Rectal smooth muscle tissue (tissue), 1 donor: ENCODE results near the gene GPR142.

Experiments used
- H3K27ac ChIP-seq: one replicate; pipeline ENCODE4 v1.7.0; 2013; ENCODE audit warnings: low read depth, low read length, inconsistent platforms
- H3K27me3 ChIP-seq: one replicate; pipeline ENCODE4 v1.7.0; 2013; ENCODE audit warnings: low read length; ENCODE audit not compliant: control insufficient read depth, insufficient read depth
- H3K36me3 ChIP-seq: one replicate; pipeline ENCODE4 v1.7.0; 2013; ENCODE audit warnings: low read length; ENCODE audit not compliant: control insufficient read depth, insufficient read depth
- H3K4me1 ChIP-seq: one replicate; pipeline ENCODE4 v1.7.0; 2013; ENCODE audit warnings: low read length; ENCODE audit not compliant: control insufficient read depth, insufficient read depth
- H3K4me3 ChIP-seq: one replicate; pipeline ENCODE4 v1.7.0; 2013; ENCODE audit warnings: low read length
- H3K9ac ChIP-seq: one replicate; pipeline ENCODE4 v1.7.0; 2013; ENCODE audit warnings: low read length

The GPR142 gene

DNA sequence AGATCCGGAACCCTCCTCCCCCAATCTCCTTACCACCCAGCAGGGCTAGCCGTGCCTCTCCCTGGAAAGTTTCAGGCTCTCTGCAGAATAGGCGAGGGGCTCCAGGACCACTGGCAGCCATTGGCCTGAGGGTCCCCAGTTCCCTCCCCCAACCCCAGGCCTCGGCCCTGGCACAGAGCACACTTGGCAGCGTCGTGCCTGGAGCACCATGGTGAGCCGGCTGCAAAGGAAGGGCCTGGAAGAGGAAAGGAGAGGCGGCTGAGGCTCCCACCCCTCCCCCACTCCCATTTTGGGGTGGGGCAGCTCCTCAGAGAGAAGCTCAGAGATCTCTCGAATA lies 5.3 kb upstream of the GPR142 start:
- Histone ChIP-seq H3K4me3 (no peak overlapping the region), H3K27ac (no peak overlapping the region), H3K27me3 (peaks cover 34% of the 10 kb centered on the region), H3K9ac (no peak overlapping the region), H3K36me3 (no peaks in the 10 kb centered on the region), H3K4me1 (no peaks in the 10 kb centered on the region)

DNA sequence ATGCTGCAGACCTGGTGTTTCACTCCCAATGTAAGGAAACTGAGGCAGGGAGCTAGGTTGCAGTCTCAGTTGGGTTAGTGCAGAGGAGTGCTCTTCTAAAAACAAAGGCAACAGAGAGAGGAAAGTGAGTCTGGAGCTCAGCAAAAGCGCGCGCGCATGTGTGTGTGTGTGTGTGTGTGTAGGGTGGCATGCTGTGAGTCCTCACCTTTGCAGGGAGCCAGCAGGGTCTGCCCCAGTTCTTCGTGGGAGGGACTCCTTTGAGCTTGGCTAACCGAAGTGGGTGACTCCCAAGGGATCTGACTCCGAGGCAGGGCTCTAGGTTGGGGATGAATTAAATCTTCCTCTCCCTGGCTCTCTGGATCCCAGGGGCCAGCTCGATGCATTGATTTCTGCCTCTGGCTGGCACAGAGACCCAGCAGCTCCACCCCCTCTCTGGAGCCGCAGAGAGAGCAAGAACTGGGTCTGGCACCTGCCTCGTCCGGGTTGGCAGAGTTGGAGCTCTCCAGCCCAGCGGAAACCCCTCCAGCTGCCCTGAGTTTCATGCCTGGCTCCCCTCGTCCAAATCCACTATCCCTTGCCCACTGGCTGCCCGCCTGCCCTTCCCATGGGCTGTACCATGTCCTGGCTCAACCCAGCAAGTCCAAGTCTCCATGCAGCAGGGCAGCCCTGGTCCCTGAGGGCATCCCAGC lies 4.4 kb upstream of the GPR142 start:
- peaks cover 26% of the 10 kb centered on the region for H3K27me3 ChIP-seq
- H3K9ac ChIP-seq = no peak overlapping the region
- H3K27ac ChIP-seq = no peak overlapping the region
- H3K36me3 ChIP-seq = no peaks in the 10 kb centered on the region
- H3K4me1 ChIP-seq = no peaks in the 10 kb centered on the region
- no peak overlapping the region for H3K4me3 ChIP-seq

DNA sequence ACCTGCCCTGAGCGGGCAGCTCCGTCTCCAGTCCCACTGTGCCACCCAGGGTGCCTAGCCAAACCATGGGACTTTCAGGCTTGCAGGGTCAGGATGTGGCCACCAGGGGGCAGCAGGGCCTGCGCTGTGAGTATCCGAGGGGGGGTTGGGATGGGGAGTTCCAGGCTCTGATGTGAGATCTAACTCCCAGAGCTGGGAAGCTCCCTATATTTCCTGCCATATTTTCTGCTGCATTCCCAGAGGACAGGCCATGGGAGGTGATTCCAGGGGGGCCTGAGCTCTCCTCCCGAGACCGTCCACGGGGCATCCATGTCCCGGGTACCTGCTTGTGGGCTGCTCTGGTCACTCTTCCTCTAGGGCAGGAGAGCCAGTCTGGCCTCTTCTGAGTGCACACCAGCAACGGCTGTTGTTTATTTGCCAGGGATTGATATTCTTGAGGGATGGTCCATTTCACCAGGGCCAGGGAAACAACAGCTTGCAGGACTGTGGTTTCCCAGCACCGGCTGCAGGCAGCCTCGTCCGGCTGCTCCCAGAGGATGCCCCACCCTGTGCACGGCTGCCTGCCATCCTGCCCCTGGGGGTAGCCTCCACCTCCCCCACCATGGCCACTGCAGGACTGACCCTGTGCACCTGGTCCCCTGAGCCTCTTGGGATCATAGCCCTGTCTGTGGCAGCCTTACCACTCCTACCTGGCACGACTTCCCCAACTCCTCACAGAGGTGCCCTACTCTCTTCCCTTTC lies 1.2 kb downstream of the GPR142 start:
- no peak overlapping the region for H3K27ac ChIP-seq
- no peaks in the 10 kb centered on the region for H3K4me1 ChIP-seq
- peaks cover 5% of the 10 kb centered on the region for H3K27me3 ChIP-seq
- H3K36me3 ChIP-seq = no peaks in the 10 kb centered on the region
- no peak overlapping the region for H3K9ac ChIP-seq
- H3K4me3 ChIP-seq = no peak overlapping the region

DNA sequence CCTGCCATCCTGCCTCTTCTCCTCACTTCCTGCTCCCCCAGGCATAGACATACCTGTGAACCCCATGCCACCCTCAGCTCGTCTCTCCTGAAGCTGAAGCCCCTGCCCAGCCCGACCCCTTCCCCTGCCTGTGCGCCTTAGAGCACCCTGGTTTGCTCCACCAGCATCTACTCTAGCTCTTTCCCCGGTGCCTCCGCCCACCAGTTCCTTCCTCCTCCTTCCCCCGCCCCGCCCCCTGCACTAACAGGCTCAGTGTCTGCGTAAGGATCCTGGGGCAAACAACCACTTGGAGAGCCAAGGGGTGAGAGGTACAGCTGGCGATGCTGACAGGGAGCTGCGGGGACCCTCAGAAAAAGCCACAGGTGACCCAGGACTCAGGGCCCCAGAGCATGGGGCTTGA lies 1.9 kb downstream of the GPR142 start:
- H3K36me3 ChIP-seq = no peaks in the 10 kb centered on the region
- H3K4me1 ChIP-seq = no peaks in the 10 kb centered on the region
- H3K4me3 ChIP-seq = no peak overlapping the region
- peaks cover 5% of the 10 kb centered on the region for H3K27me3 ChIP-seq
- no peak overlapping the region for H3K9ac ChIP-seq
- no peak overlapping the region for H3K27ac ChIP-seq

DNA sequence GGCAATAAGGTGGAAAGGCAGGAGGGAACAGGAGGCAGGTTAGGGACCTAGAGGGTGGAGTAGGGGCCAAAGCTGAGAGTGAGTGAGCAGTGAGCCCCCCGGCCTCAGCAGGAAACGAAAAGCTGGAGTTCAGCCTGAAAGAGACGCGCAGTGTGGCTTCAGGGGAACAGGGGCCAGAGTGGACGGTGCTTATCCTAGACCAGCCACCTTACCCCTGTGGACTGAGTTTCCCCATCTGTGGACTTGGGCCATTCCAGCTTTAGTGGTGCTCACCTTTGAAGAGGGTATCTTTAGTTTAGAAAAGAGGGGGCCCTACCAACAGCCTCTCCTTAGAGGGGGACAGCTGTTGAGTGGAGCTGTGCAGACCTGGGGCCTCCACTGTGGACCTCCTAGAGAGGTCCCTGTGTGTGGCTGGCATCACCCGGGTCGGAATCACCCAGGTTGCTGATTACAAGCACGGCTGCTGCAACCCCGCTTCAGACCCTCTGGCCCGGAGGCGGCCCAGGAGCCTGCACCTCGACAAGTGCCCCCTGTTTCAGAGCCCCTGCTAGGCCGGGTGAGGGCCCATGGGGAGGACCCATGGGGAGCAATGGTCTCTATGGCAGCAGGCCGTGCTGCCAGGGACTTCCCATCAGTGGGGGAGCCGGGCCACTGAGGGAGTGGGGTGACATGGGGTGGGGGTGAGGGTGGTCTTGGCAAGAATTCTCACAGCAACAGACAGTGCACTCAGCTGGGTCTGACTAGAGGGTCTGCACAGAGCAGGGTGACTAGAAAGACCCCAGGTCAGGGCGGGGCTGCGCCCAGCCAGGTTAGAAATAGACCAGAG lies 2.6 kb downstream of the GPR142 start:
- Histone ChIP-seq H3K4me3 (no peak overlapping the region), H3K4me1 (no peaks in the 10 kb centered on the region), H3K27ac (no peak overlapping the region), H3K27me3 (peaks cover 5% of the 10 kb centered on the region), H3K36me3 (no peaks in the 10 kb centered on the region), H3K9ac (no peak overlapping the region)

DNA sequence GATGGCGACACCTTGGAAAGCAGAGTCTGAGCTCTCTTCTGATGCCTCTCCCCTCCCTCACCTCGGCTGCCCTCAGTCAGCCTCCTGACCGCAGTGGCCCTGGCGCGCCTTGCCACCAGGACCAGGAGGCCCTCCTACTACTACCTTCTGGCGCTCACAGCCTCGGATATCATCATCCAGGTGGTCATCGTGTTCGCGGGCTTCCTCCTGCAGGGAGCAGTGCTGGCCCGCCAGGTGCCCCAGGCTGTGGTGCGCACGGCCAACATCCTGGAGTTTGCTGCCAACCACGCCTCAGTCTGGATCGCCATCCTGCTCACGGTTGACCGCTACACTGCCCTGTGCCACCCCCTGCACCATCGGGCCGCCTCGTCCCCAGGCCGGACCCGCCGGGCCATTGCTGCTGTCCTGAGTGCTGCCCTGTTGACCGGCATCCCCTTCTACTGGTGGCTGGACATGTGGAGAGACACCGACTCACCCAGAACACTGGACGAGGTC lies 4.4 kb downstream of the GPR142 start:
- peaks cover 5% of the 10 kb centered on the region for H3K27me3 ChIP-seq
- H3K4me1 ChIP-seq = no peaks in the 10 kb centered on the region
- no peaks in the 10 kb centered on the region for H3K36me3 ChIP-seq
- H3K4me3 ChIP-seq = no peak overlapping the region
- H3K9ac ChIP-seq = no peak overlapping the region
- H3K27ac ChIP-seq = no peak overlapping the region

DNA sequence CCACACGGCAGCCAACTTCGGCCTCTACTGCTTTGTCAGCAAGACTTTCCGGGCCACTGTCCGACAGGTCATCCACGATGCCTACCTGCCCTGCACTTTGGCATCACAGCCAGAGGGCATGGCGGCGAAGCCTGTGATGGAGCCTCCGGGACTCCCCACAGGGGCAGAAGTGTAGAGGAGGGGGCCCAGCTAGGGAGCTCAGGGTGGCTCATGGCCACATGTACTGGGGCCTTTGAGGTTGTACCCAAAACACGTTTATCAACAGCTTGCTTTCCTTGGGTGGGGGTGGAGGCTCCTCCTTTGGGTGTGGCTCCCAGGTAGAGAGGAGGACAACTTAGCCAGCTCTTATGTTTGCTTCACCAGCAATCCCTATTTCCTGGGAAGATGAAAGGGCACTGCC lies 5.1 kb downstream of the GPR142 start:
- H3K4me1 ChIP-seq = no peaks in the 10 kb centered on the region
- no peak overlapping the region for H3K9ac ChIP-seq
- no peaks in the 10 kb centered on the region for H3K36me3 ChIP-seq
- H3K27ac ChIP-seq = no peak overlapping the region
- no peak overlapping the region for H3K4me3 ChIP-seq
- H3K27me3 ChIP-seq = peaks cover 5% of the 10 kb centered on the region

DNA sequence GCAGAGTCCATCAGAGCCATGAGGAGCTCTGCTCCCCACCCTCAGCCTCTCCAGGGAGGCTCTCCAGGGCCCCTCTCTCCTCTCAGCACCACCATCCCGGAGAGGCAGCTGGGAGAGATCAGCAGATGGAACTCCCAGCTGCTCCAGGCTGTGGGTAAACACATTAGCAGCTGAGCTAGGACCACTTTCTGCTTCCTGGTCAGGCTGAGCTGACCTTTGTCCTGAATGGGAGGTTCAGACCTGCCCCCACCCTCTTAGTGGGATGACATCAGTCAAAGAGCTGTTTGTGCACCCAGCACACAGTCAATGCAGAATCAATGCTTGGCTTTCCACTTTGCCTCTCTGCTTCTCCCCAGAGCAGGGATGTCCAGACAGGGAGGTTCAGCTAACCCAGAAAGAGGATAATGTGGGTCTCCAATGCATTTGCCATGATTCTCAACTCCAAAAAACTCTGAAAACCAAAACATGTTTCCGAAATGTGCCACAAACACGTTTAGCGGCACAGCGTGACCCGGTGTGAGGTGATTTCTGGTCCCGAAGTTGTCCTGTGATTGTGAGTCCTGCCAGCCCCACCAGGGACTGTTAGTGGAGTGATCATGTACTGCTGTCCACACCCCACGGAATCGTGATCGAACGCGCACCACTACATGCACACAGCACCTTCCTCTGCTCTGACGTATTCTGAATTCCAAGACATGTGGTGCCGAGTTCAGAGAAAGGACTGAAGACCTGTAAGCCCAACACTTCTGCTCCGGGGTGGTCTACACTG lies 6.7 kb downstream of the GPR142 start:
- Histone ChIP-seq H3K36me3 (no peaks in the 10 kb centered on the region), H3K27me3 (peaks cover 2% of the 10 kb centered on the region), H3K4me1 (no peaks in the 10 kb centered on the region), H3K4me3 (no peak overlapping the region), H3K9ac (no peak overlapping the region), H3K27ac (no peak overlapping the region)

DNA sequence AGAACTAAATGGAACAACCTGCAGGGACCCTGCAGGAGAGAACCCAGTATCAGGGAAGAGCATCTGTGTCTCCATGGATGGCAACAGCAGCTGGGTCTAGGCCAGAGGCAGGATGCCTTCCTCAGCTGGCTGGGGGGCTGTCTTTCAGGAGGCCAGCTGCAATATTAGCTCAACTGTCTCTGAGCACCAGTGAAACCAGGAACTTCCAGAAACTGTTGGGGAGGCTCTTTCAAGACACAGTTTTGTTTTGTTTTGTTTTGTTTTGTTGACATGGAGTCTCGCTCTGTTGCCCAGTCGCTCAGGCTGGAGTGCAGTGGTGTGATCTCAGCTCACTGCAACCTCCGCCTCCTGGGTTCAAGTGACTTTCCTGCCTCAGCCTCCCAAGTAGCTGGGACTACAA lies 7.6 kb downstream of the GPR142 start:
- Histone ChIP-seq H3K36me3 (no peaks in the 10 kb centered on the region), H3K4me1 (peaks cover 3% of the 10 kb centered on the region), H3K4me3 (no peak overlapping the region), H3K9ac (no peak overlapping the region), H3K27ac (no peak overlapping the region), H3K27me3 (no peaks in the 10 kb centered on the region)

DNA sequence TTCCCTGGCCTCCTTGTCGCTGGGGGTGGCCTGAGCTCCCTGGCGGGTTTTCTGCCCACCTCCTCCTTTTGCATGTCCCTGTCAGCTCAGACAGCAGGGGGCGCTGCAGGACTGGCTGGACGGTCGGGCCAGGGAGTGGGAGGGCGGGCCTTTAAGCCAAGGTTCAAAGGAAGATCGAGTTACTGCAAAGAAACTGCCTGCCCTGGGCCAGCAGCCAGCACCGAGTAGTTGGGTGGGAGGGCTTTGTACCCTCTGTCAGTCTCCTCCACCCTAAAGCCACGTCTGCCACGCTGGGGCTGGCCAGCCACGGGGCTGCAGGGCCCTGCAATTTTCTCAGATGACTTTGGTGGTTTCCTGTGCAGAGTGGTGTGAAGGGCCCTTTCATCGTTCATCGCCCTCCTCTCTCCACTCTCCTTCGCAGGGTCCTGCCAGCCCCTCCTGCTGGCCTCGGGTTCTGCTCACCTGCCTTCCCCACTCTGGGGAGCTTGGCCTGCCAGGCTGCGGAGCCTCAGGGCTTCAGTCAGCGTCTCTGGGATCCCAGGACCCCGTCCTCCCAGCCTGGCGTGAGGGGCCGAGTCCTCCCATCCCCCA lies 12.3 kb downstream of the GPR142 start:
- peak overlapping the region; percentile 46 for H3K4me3 ChIP-seq
- H3K27ac ChIP-seq = no peak overlapping the region
- H3K36me3 ChIP-seq = no peaks in the 10 kb centered on the region
- peaks cover 7% of the 10 kb centered on the region for H3K4me1 ChIP-seq
- H3K9ac ChIP-seq = no peak overlapping the region
- H3K27me3 ChIP-seq = no peaks in the 10 kb centered on the region

DNA sequence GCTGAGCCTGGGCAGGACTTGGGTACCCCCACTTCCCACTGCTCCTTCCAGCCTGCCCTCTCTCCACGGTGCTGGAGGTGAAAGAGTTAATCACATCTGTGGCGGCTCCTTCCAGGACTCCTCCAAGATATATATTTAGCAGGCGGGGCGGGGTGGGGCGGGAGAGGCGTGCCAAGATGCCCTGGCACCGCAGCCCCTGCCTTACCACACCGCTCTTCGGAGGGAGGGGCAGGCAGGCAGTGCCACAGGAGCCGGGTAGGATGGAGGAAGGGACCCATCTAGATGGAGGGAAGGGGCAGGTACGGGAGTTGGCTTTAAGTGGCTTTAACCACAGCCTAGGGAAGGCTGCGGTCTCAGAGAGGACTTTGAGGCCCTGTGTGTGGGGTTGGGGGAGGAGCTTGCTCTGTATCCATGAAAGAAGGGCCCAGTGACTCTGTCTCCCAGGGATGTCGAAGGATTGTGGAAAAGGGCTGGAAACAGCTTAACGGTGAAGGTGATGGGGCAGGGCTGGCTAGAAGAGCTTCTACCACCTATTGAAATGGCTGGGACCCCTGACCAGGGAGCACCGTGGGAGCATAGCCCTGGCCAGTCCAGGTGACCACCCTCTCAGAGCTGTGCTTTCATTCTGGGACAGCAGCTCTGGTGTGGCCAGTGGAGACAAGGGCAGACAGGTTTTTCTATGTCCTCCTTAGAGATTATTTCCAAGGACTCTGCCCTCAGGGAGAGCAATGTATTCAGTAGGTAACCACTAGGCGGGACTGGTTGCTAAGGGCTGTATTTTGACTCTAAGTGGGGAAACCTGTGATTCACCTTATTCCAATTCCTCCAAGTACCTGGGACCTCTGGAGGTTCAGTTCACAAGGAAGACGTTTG lies 13.0 kb downstream of the GPR142 start:
- no peak overlapping the region for H3K9ac ChIP-seq
- H3K4me1 ChIP-seq = peaks cover 7% of the 10 kb centered on the region
- H3K4me3 ChIP-seq = peak overlapping the region; percentile 46
- H3K27me3 ChIP-seq = no peaks in the 10 kb centered on the region
- peak overlapping the region; percentile 40 for H3K27ac ChIP-seq
- H3K36me3 ChIP-seq = no peaks in the 10 kb centered on the region
